PC-9 (cell line): ENCODE data around the gene FOXD3. TPM values are rescaled to one million over a fixed set of nuclear protein-coding genes. Genes with fewer than 3 reads are reported as not detected.

Source experiments
- BruUV-seq: library from RNA; stranded (reverse); fragments of 400-500 nt; replicated peaks from 2 replicates; lab custom pipeline; 2021; lab: Mats Ljungman, UMichigan
- CTCF ChIA-PET: fragments of 300-600 bp; sonication (Branson Sonifier 250); formaldehyde crosslinking; loops from one replicate; lab custom pipeline; 2022; ENCODE audit warnings: antibody characterized with exemption; lab: Charles Lee
- POLR2A ChIA-PET: fragments of 300-600 bp; sonication (Branson Sonifier 250); formaldehyde crosslinking; loops from one replicate; lab custom pipeline; 2022; ENCODE audit warnings: antibody characterized with exemption; ENCODE audit not compliant: unreplicated experiment; lab: Charles Lee
- DNase-seq, 2 experiments: peaks; one replicate each; pipeline versions ENCODE4 v3.0.0 to v3.0.0-alpha.2; 2015 to 2022; ENCODE audit warnings: mixed read lengths in 1 of 2
- H2AFZ ChIP-seq: fragments of 200-600 bp; sonication (generic); 2 replicates; pipeline ENCODE4 v1.8.1; 2017; ENCODE audit warnings: antibody characterized with exemption
- H3F3A ChIP-seq: fragments of 200-600 bp; sonication (generic); 2 replicates; pipeline ENCODE4 v1.8.1; 2017; ENCODE audit warnings: antibody characterized with exemption, mild to moderate bottlenecking, low read depth; ENCODE audit not compliant: insufficient read depth
- H3K27ac ChIP-seq: fragments of 200-600 bp; sonication (generic); 2 replicates; pipeline ENCODE4 v1.6.1; 2016; ENCODE audit warnings: mixed run types
- H3K27me3 ChIP-seq: fragments of 200-600 bp; sonication (generic); 2 replicates; pipeline ENCODE4 v1.6.1; 2016; ENCODE audit warnings: low read depth, mixed run types; ENCODE audit not compliant: insufficient read depth
- H3K36me3 ChIP-seq: fragments of 200-600 bp; sonication (generic); 2 replicates; pipeline ENCODE4 v1.6.1; 2016; ENCODE audit warnings: low read depth, mixed run types
- H3K4me1 ChIP-seq: fragments of 200-600 bp; sonication (generic); replicated peaks from 2 replicates; pipeline ENCODE4 v1.6.1; 2016; ENCODE audit warnings: mixed run types; ENCODE audit not compliant: insufficient read depth
- H3K4me2 ChIP-seq: fragments of 200-600 bp; sonication (generic); 2 replicates; pipeline ENCODE4 v1.6.1; 2017; ENCODE audit warnings: mixed run types
- H3K4me3 ChIP-seq: fragments of 200-600 bp; sonication (generic); 2 replicates; pipeline ENCODE4 v1.6.1; 2016; ENCODE audit warnings: mixed run types
- H3K79me2 ChIP-seq: fragments of 200-600 bp; sonication (generic); 2 replicates; pipeline ENCODE4 v1.6.1; 2017; ENCODE audit warnings: low read depth, mixed run types
- H3K9me2 ChIP-seq: fragments of 200-600 bp; sonication (generic); 2 replicates; pipeline ENCODE4 v1.8.1; 2017; ENCODE audit warnings: mild to moderate bottlenecking; ENCODE audit not compliant: insufficient read depth
- H3K9me3 ChIP-seq: fragments of 200-600 bp; sonication (generic); 2 replicates; pipeline ENCODE4 v1.8.1; 2016; ENCODE audit warnings: low read depth; ENCODE audit not compliant: insufficient read depth
- H4K20me1 ChIP-seq: fragments of 200-600 bp; sonication (generic); 2 replicates; pipeline ENCODE4 v1.8.1; 2017; ENCODE audit not compliant: insufficient read depth
- EZH2 ChIP-seq: fragments of 200-600 bp; sonication (generic); IDR thresholded peaks from 2 replicates; pipeline ENCODE4 v1.8.0; 2017; ENCODE audit warnings: antibody characterized with exemption, low read depth
- intact Hi-C: fragments of 100-400 bp; cut with micrococcal nuclease; formaldehyde crosslinking; loops from one replicate; pipeline ENCODE4 v1.10.0; 2022; ENCODE audit not compliant: unreplicated experiment
- total RNA-seq: library from RNA; stranded (reverse); gene quantifications from 2 replicates; pipeline ENCODE4 v1.2.3, GENCODE V29; 2021
- TF ChIP-seq, protein P1 (sequence below): fragments of 200-600 bp; sonication (generic); conservative IDR thresholded peaks from 2 replicates; pipeline ENCODE4 v1.6.1; 2017; ENCODE audit warnings: mixed run types, antibody characterized with exemption, mild to moderate bottlenecking, moderate library complexity

The FOXD3 gene
- total RNA-seq, 1 experiment from 2014 or later: not detected

DNA sequence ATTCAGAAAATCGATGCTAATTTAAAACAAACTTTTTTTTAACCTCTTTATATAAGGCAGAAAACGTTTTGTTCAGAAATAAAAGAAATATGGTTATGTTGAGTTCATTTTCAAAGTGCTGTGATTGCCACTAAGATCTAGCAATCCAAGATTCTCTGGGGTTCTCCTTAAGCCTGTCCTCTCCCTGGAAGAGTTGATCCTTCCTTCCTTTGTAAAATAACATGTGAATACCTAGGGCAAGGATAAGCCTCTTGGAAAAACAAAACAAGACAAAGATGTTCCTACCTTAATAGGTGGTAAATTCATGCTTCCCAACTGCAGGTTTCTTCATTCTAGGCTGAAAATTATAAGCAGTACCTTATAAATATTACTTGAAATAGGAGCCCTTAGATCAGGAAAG is 18.0 kb upstream of the FOXD3 start:
- DNase-seq: no peak
- H4K20me1 ChIP-seq: no peaks in the 10 kb centered on the region; the same call in 1 of the 2 replicates
- H3K9me3 ChIP-seq: no peaks in the 10 kb centered on the region
- ChIA-PET CTCF (no interaction called here), POLR2A (no interaction called here)
- intact Hi-C loops: no loop called here
- H3K36me3 ChIP-seq: no peaks in the 10 kb centered on the region
- H3K79me2 ChIP-seq: no peaks in the 10 kb centered on the region
- H3K4me1 ChIP-seq: no peaks in the 10 kb centered on the region
- no peak overlapping the region for H2AFZ ChIP-seq
- H3K27ac ChIP-seq: no peak overlapping the region
- H3K4me2 ChIP-seq: no peak overlapping the region
- no TSS peak for BruUV-seq
- no peak overlapping the region for H3K4me3 ChIP-seq
- no peak for TF ChIP-seq EZH2
- TF ChIP-seq, protein P1, sequence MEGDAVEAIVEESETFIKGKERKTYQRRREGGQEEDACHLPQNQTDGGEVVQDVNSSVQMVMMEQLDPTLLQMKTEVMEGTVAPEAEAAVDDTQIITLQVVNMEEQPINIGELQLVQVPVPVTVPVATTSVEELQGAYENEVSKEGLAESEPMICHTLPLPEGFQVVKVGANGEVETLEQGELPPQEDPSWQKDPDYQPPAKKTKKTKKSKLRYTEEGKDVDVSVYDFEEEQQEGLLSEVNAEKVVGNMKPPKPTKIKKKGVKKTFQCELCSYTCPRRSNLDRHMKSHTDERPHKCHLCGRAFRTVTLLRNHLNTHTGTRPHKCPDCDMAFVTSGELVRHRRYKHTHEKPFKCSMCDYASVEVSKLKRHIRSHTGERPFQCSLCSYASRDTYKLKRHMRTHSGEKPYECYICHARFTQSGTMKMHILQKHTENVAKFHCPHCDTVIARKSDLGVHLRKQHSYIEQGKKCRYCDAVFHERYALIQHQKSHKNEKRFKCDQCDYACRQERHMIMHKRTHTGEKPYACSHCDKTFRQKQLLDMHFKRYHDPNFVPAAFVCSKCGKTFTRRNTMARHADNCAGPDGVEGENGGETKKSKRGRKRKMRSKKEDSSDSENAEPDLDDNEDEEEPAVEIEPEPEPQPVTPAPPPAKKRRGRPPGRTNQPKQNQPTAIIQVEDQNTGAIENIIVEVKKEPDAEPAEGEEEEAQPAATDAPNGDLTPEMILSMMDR: no peak
- H3K9me2 ChIP-seq: no peaks in the 10 kb centered on the region
- peaks cover 77% of the 10 kb centered on the region for H3K27me3 ChIP-seq
- H3F3A ChIP-seq: no peaks in the 10 kb centered on the region

DNA sequence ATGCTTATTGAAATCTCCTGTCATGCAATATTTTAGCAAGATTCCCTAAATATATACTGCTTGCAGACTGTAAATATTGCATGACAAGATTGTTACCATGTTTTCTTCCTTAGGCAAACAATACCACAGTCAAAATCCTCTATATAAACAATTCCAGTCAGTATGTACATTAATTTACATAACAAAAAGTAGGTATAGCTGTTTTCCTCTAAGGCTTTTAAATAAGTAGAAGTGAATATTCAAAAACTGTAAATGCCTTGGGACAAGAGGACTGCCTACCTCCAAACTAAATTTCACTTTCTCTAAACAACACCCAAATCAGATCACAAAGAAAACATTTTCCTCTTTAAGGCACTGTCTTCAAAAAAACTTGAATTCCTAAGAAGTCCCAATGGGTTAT is 17.3 kb upstream of the FOXD3 start:
- ChIA-PET POLR2A (no interaction called here), CTCF (no interaction called here)
- H3K4me3 ChIP-seq: no peak overlapping the region
- intact Hi-C loops: no loop called here
- H3F3A ChIP-seq: no peaks in the 10 kb centered on the region
- DNase-seq: no peak
- no peaks in the 10 kb centered on the region for H3K79me2 ChIP-seq
- H2AFZ ChIP-seq: no peak overlapping the region
- no peaks in the 10 kb centered on the region for H3K36me3 ChIP-seq
- no peaks in the 10 kb centered on the region for H3K4me1 ChIP-seq
- H3K9me3 ChIP-seq: no peaks in the 10 kb centered on the region
- H4K20me1 ChIP-seq: no peaks in the 10 kb centered on the region; the same call in 1 of the 2 replicates
- no peak overlapping the region for H3K27ac ChIP-seq
- no peak for TF ChIP-seq EZH2
- TF ChIP-seq, protein P1: no peak
- no peak overlapping the region for H3K4me2 ChIP-seq
- no peaks in the 10 kb centered on the region for H3K9me2 ChIP-seq
- BruUV-seq: no TSS peak
- peaks cover 76% of the 10 kb centered on the region for H3K27me3 ChIP-seq

DNA sequence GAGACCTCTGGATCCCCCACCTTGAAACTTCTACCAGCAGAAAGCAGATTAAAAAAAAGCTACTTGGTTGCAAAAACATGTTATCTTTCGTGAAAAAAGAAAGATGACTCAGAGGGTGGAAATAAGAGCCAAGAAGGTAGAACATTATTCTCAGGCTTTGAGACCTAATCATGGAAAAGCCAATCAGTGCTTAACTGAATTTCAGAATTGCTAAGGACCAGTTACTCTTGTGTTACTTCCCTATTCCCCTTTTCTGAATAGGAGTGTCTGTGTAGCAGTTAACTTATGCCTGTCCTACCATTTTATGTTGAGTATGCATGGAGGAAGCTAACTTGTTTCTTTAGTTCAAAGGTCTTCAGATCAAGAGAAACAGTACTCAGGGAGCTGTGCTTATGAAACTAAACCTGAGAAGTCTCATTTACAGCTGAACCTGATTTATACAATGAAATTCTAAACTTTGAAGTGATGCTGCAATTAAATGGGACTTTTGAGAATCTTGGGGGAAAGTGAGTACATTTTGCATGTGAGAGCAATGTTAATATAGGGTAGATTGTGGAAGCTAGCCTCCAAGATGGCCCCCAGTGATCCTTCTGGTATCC is 15.1 kb upstream of the FOXD3 start:
- no peaks in the 10 kb centered on the region; the same call in 1 of the 2 replicates for H4K20me1 ChIP-seq
- no peaks in the 10 kb centered on the region for H3K9me3 ChIP-seq
- H3F3A ChIP-seq: no peaks in the 10 kb centered on the region
- H3K4me2 ChIP-seq: no peak overlapping the region
- H3K36me3 ChIP-seq: no peaks in the 10 kb centered on the region
- intact Hi-C loops: no loop called here
- no peak for DNase-seq
- ChIA-PET CTCF (no interaction called here), POLR2A (no interaction called here)
- H3K79me2 ChIP-seq: no peaks in the 10 kb centered on the region
- no peak overlapping the region for H2AFZ ChIP-seq
- H3K4me3 ChIP-seq: no peak overlapping the region
- H3K27ac ChIP-seq: no peak overlapping the region
- H3K4me1 ChIP-seq: no peaks in the 10 kb centered on the region
- BruUV-seq: no TSS peak
- H3K9me2 ChIP-seq: no peaks in the 10 kb centered on the region
- TF ChIP-seq, protein P1: no peak
- TF ChIP-seq EZH2: no peak
- H3K27me3 ChIP-seq: peaks cover 65% of the 10 kb centered on the region
